IMR-90 (cell line): Measurements from ENCODE around the gene SAA1. TPM values are rescaled to one million over a fixed set of nuclear protein-coding genes. Genes with fewer than 3 reads are reported as not detected.

Experiments used
- ATAC-seq: fragments of 200-7000 bp; cut with Tn5 transposase; 2 replicates; pipeline ENCODE4 v1.9.1; 2020; ENCODE audit warnings: low read depth, mild to moderate bottlenecking, moderate library complexity
- BruUV-seq: library from RNA; stranded (reverse); fragments of 400-500 nt; replicated peaks from 2 replicates; lab custom pipeline; 2021; lab: Mats Ljungman, UMichigan
- CTCF ChIA-PET: fragments of 300-600 bp; formaldehyde crosslinking; extraction: SDS; loops from one replicate; lab custom pipeline; 2021; ENCODE audit warnings: antibody characterized with exemption; lab: Yijun Ruan, JAX
- POLR2A ChIA-PET: fragments of 300-600 bp; sonication (Branson Sonifier 250); formaldehyde crosslinking; loops from one replicate; lab custom pipeline; 2022; ENCODE audit warnings: antibody characterized with exemption; ENCODE audit not compliant: unreplicated experiment; lab: Charles Lee
- DNase-seq: peaks from one replicate; pipeline ENCODE4 v3.0.0; 2013
- H2AFZ ChIP-seq: replicated peaks from 2 replicates; pipeline ENCODE3; 2013; ENCODE audit warnings: low read length, mild to moderate bottlenecking; ENCODE audit not compliant: poor library complexity
- H2AK5ac ChIP-seq: 2 replicates; pipeline ENCODE4 v1.6.1; 2013; ENCODE audit warnings: low read depth, low read length, inconsistent platforms
- H2AK9ac ChIP-seq: replicated peaks from 2 replicates; pipeline ENCODE3; 2013; ENCODE audit warnings: mild to moderate bottlenecking, low read depth, low read length, moderate library complexity; ENCODE audit not compliant: poor library complexity
- H2BK120ac ChIP-seq: 2 replicates; pipeline ENCODE4 v1.6.1; 2013; ENCODE audit warnings: low read depth, low read length, inconsistent platforms
- H2BK15ac ChIP-seq: 3 replicates; pipeline ENCODE4 v1.6.1; 2013; ENCODE audit warnings: low read depth, low read length, inconsistent platforms
- H2BK20ac ChIP-seq: 2 replicates; pipeline ENCODE4 v1.6.1; 2013; ENCODE audit warnings: low read depth, mild to moderate bottlenecking, inconsistent platforms, low read length, moderate library complexity
- H2BK5ac ChIP-seq: 2 replicates; pipeline ENCODE4 v1.6.1; 2013; ENCODE audit warnings: mild to moderate bottlenecking, low read depth, low read length, inconsistent platforms; ENCODE audit not compliant: poor library complexity, severe bottlenecking
- H3K14ac ChIP-seq: replicated peaks from 2 replicates; pipeline ENCODE4 v1.6.1; 2013; ENCODE audit warnings: low read depth, low read length, inconsistent platforms
- H3K18ac ChIP-seq: 2 replicates; pipeline ENCODE4 v1.6.1; 2013; ENCODE audit warnings: low read depth, low read length, control low read depth
- H3K23ac ChIP-seq: 2 replicates; pipeline ENCODE4 v1.6.1; 2013; ENCODE audit warnings: low read depth, low read length, inconsistent platforms
- H3K27ac ChIP-seq: 2 replicates; pipeline ENCODE4 v1.5.1; 2013; ENCODE audit warnings: mild to moderate bottlenecking, control low read depth, low read length; ENCODE audit not compliant: insufficient read depth
- H3K27me3 ChIP-seq: 2 replicates; pipeline ENCODE4 v1.6.1; 2013; ENCODE audit warnings: low read length; ENCODE audit not compliant: control insufficient read depth, insufficient read depth
- H3K36me3 ChIP-seq: 2 replicates; pipeline ENCODE4 v1.6.1; 2013; ENCODE audit warnings: low read length, mixed read lengths; ENCODE audit not compliant: control insufficient read depth, insufficient read depth
- H3K4ac ChIP-seq: 2 replicates; pipeline ENCODE4 v1.6.1; 2013; ENCODE audit warnings: low read depth, low read length, inconsistent platforms
- H3K4me1 ChIP-seq: 2 replicates; pipeline ENCODE4 v1.6.1; 2013; ENCODE audit warnings: low read length, mixed read lengths; ENCODE audit not compliant: control insufficient read depth, insufficient read depth
- H3K4me2 ChIP-seq: 2 replicates; pipeline ENCODE4 v1.6.1; 2013; ENCODE audit warnings: low read depth, mild to moderate bottlenecking, control low read depth, low read length, moderate library complexity
- H3K4me3 ChIP-seq: 2 replicates; pipeline ENCODE4 v1.5.1; 2013; ENCODE audit warnings: low read depth, mild to moderate bottlenecking, control low read depth, low read length, moderate library complexity; ENCODE audit not compliant: insufficient read depth
- H3K56ac ChIP-seq: 2 replicates; pipeline ENCODE4 v1.6.1; 2013; ENCODE audit warnings: low read length, inconsistent platforms; ENCODE audit not compliant: insufficient read depth; ENCODE audit errors: extremely low read depth
- H3K79me1 ChIP-seq, 2 experiments: 2 replicates each; pipeline ENCODE4 v1.6.1; 2013; ENCODE audit warnings: low read length in 2 of 2, inconsistent platforms in 1 of 2, low read depth in 1 of 2
- H3K9ac ChIP-seq: 2 replicates; pipeline ENCODE4 v1.6.1; 2013; ENCODE audit warnings: low read depth, low read length, control low read depth
- H3K9me1 ChIP-seq: 2 replicates; pipeline ENCODE4 v1.6.1; 2013; ENCODE audit warnings: low read length, inconsistent platforms; ENCODE audit not compliant: insufficient read depth
- H3K9me3 ChIP-seq: 2 replicates; pipeline ENCODE4 v1.6.1; 2013; ENCODE audit warnings: low read length; ENCODE audit not compliant: control insufficient read depth, insufficient read depth
- H4K20me1 ChIP-seq: 2 replicates; pipeline ENCODE4 v1.6.1; 2013; ENCODE audit warnings: low read length, inconsistent platforms; ENCODE audit not compliant: insufficient read depth
- H4K5ac ChIP-seq: 2 replicates; pipeline ENCODE4 v1.6.1; 2013; ENCODE audit warnings: mild to moderate bottlenecking, low read depth, low read length, control low read depth
- H4K8ac ChIP-seq, 2 experiments: 2 replicates each; pipeline ENCODE4 v1.6.1; 2013; ENCODE audit warnings: low read depth in 2 of 2, low read length in 2 of 2, control low read depth in 1 of 2, inconsistent platforms in 1 of 2
- H4K91ac ChIP-seq: 2 replicates; pipeline ENCODE4 v1.6.1; 2013; ENCODE audit warnings: low read depth, low read length, inconsistent platforms; ENCODE audit not compliant: insufficient read depth
- BHLHE40 ChIP-seq: fragments of 150-350 bp; IDR thresholded peaks from 2 replicates; pipeline ENCODE4 v1.6.1; 2016; ENCODE audit warnings: mild to moderate bottlenecking, low read depth, low read length
- CEBPB ChIP-seq: IDR thresholded peaks from 2 replicates; pipeline ENCODE4 v1.6.1; 2012; ENCODE audit warnings: low read depth, low read length, improper control_type of control experiment
- ELK1 ChIP-seq: fragments of 150-350 bp; IDR thresholded peaks from 2 replicates; pipeline ENCODE4 v1.6.1; 2016; ENCODE audit warnings: low read depth, mild to moderate bottlenecking, low read length, moderate library complexity, borderline replicate concordance
- FOS ChIP-seq: fragments of 150-350 bp; IDR thresholded peaks from 2 replicates; pipeline ENCODE4 v1.6.1; 2016; ENCODE audit warnings: low read depth, low read length
- MAFK ChIP-seq: IDR thresholded peaks from 2 replicates; pipeline ENCODE4 v1.6.1; 2012; ENCODE audit warnings: low read depth, low read length, improper control_type of control experiment
- RAD21 ChIP-seq: IDR thresholded peaks from 2 replicates; pipeline ENCODE4 v1.6.1; 2012; ENCODE audit warnings: low read length, improper control_type of control experiment
- RCOR1 ChIP-seq: IDR thresholded peaks from 2 replicates; pipeline ENCODE4 v1.6.1; 2012; ENCODE audit warnings: mild to moderate bottlenecking, low read length, improper control_type of control experiment; ENCODE audit not compliant: insufficient replicate concordance
- RFX5 ChIP-seq: IDR thresholded peaks from 2 replicates; pipeline ENCODE4 v1.8.0; 2012; ENCODE audit warnings: low read depth, mild to moderate bottlenecking, low read length, moderate library complexity
- SMC3 ChIP-seq: fragments of 150-350 bp; IDR thresholded peaks from 2 replicates; pipeline ENCODE4 v1.6.1; 2016; ENCODE audit warnings: low read depth, mild to moderate bottlenecking, antibody characterized with exemption, low read length, moderate library complexity
- WGBS, 2 experiments: methylation state at CpG; one replicate each; pipeline versions ENCODE4 v1.1.5 to v1.1.7; 2013; ENCODE audit warnings: missing lambda C conversion rate in 2 of 2; ENCODE audit not compliant: insufficient read length in 1 of 2; ENCODE audit errors: extremely low coverage in 2 of 2; 5-methylcytosine and 5-hydroxymethylcytosine counted together
- dilution Hi-C: fragments of 300-500 bp; cut with HindIII; formaldehyde crosslinking; loops from one replicate; pipeline ENCODE4 v1.14.3; 2018; ENCODE audit warnings: low sequenced_read_pairs; ENCODE audit not compliant: unreplicated experiment
- in situ Hi-C: fragments of 300-500 bp; cut with MboI; formaldehyde crosslinking; loops from 3 replicates; pipeline ENCODE4 v1.14.3; 2019; ENCODE audit warnings: low sequenced_read_pairs, inconsistent platforms, mixed read lengths
- intact Hi-C: fragments of 100-400 bp; cut with micrococcal nuclease; formaldehyde crosslinking; loops from 2 replicates; pipeline ENCODE4 v1.10.0; 2022
- polyA plus RNA-seq, 3 experiments: library from polyadenylated mRNA; depleted of rRNA; stranded (reverse); fragments of >200 nt; gene quantifications; 2 replicates each; pipeline ENCODE4 v1.2.3, GENCODE V29; 2012; ENCODE audit warnings: low replicate concordance in 1 of 3
- total RNA-seq: library from RNA; depleted of rRNA; stranded (reverse); fragments of >200 nt; gene quantifications from 2 replicates; pipeline ENCODE4 v1.2.3, GENCODE V29; 2012
- TF ChIP-seq, protein P1 (sequence below): conservative IDR thresholded peaks from 2 replicates; pipeline ENCODE4 v1.5.1; 2012; ENCODE audit warnings: mild to moderate bottlenecking, low read depth, low read length, improper control_type of control experiment

SAA1 gene
- total and polyA plus RNA-seq, 2 of the 4 experiments (the other 2 are of a cell fraction), result not detected

- Histone ChIP-seq H2AK5ac (peak overlapping the region; percentile 5; the same call in 1 of the 2 replicates), H3K9ac (peak overlapping the region; percentile 49; the same call in 1 of the 2 replicates), H2BK5ac (peak overlapping the region; percentile 62), H3K27ac (peak overlapping the region; percentile 69; the same call in 1 of the 2 replicates), H2BK120ac (peak overlapping the region; percentile 88), H3K4me2 (peak overlapping the region; percentile 60), H2AK9ac (no peak overlapping the region), H4K91ac (peak overlapping the region; percentile 47; the same call in 1 of the 2 replicates), H3K18ac (peak overlapping the region; percentile 87), H3K79me1 (peaks cover 22 to 40% of the 10 kb centered on the region in 2 experiments), H3K9me1 (peaks cover 6% of the 10 kb centered on the region; the same call in 1 of the 2 replicates), H4K5ac (peak overlapping the region; percentile 30; the same call in 1 of the 2 replicates), H3K56ac (0 out of 2 replicates have a peak overlapping the region, but pooled peaks have one; percentile 2), H3K23ac (peak overlapping the region; percentile 31), H3K36me3 (peaks cover 20% of the 10 kb centered on the region), H2BK15ac (peak overlapping the region; percentile 12; the same call in 1 of the 3 replicates), H4K8ac (peak overlapping the region in 1 of 2 experiments; percentile 71; a peak in 2 of 4 replicates), H2BK20ac (peak overlapping the region; percentile 77), H3K27me3 (no peaks in the 10 kb centered on the region), H4K20me1 (no peaks in the 10 kb centered on the region), H3K4me3 (no peak overlapping the region), H2AFZ (no peak overlapping the region), H3K4me1 (peaks cover 9% of the 10 kb centered on the region), H3K4ac (peak overlapping the region; percentile 78), H3K14ac (peak overlapping the region; percentile 39), H3K9me3 (no peaks in the 10 kb centered on the region)
- DNase-seq (peak; percentile 44), ATAC-seq (peak; percentile 90)
- TF ChIP-seq ELK1, result no peak
- no peak for TF ChIP-seq SMC3
- no peak for TF ChIP-seq CEBPB
- TF ChIP-seq MAFK, result no peak
- TF ChIP-seq RAD21, result no peak
- TF ChIP-seq, protein P1, sequence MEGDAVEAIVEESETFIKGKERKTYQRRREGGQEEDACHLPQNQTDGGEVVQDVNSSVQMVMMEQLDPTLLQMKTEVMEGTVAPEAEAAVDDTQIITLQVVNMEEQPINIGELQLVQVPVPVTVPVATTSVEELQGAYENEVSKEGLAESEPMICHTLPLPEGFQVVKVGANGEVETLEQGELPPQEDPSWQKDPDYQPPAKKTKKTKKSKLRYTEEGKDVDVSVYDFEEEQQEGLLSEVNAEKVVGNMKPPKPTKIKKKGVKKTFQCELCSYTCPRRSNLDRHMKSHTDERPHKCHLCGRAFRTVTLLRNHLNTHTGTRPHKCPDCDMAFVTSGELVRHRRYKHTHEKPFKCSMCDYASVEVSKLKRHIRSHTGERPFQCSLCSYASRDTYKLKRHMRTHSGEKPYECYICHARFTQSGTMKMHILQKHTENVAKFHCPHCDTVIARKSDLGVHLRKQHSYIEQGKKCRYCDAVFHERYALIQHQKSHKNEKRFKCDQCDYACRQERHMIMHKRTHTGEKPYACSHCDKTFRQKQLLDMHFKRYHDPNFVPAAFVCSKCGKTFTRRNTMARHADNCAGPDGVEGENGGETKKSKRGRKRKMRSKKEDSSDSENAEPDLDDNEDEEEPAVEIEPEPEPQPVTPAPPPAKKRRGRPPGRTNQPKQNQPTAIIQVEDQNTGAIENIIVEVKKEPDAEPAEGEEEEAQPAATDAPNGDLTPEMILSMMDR, result no peak
- TF ChIP-seq RCOR1, result no peak
- TF ChIP-seq BHLHE40, result no peak
- TF ChIP-seq RFX5, result no peak
- no peak for TF ChIP-seq FOS
- BruUV-seq, result no TSS peak
- dilution Hi-C loops, result no loop called here
- WGBS, 2 experiments, result no CpG with 5 or more reads among the region's 2 CpGs
- in situ Hi-C loops, result no loop called here
- intact Hi-C loops, result no loop called here
- CTCF ChIA-PET, result interaction anchor here (0.7 to 1.0 kb wide), 3 partner anchors 9 to 14 kb away, joined by 3 to 4 read pairs (median 3); no protein-coding TSS in a partner anchor
- POLR2A ChIA-PET, result interaction anchor here (0.6 to 1.8 kb wide), 4 partner anchors 9 to 82 kb away, joined by 4 to 5 read pairs (median 4); partner anchors contain the start of gene LDHA
Observed at GRCh38 chr11:18312663-18313420, 46.8 kb downstream of the SAA1 start.
